ENCODE measurements around the gene ENTHD1.

Gene ENTHD1

GRCh38 chr22:39839917-39840510 lies 53.5 kb downstream of the ENTHD1 start:
- DNase-seq, result peak in 1 of 2 donors; percentile 34

DNA sequence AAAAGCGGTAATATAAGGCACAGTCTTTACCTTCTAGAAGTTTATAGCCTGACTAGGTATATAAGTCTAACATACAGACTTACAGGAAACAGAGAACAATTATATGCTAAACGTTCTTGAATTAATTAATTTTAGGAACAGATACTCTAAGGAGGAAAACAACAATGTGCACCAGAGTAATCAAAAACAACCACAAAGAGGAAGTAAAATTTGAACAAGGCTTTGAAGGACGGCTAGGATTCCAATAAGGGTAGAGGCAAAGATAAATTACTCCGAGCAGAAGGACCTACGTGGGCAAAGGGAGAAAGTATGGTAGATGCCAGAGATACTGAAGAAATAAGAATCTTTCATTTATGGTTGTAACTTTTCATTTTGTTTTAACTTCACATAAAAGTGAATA lies 54.4 kb downstream of the ENTHD1 start:
- no peak for DNase-seq

DNA sequence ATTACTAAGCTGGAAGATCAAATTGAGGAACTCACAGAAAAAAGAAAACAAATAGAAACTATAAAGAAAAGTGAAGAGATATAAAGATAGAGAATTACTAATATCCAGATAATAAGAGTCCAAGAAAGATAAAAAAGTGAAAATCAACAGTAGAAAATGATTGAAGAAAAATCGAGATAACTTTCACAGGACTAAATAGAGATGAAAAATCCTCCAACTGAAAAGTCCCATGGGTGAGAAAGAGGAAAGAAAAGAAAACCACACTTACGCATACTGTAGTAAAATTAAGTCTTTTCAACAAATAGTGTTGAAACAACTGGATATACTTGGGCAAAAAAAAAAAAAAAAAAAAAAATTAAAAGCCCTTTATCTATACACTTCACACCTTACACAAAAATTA lies 60.0 kb downstream of the ENTHD1 start:
- DNase-seq, result no peak

GRCh38 chr22:39833093-39833492 lies 60.5 kb downstream of the ENTHD1 start:
- DNase-seq, result no peak

DNA sequence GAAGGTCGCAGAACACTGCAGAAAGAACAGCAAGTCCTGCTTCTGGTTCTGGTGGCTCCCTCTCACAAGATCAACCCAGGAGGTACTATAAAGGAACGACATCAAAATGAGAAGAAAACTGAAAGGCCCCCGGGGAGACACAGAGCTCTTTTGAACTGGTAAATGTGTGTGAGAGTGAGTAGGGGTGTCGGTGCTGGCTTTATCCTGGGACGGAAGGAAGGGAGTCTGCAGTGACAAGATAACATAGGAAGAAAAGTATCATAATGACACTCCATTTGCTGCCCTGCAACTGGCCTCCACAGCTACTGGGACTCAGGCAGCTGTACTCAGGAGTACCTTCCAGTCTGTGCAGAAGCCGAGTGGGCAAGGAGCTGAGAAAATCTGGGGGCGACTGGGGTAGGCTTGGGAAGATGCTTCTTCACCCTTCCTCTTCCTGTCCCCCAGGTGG lies 60.9 kb downstream of the ENTHD1 start:
- no peak for DNase-seq

GRCh38 chr22:39825661-39826102 lies 67.9 kb downstream of the ENTHD1 start:
- DNase-seq, result peak in 1 of 2 donors; percentile 16

GRCh38 chr22:39821008-39821407 lies 72.6 kb downstream of the ENTHD1 start:
- no peak for DNase-seq

- DNase-seq, result no peak
Measured at GRCh38 chr22:39820256-39820655, 73.3 kb downstream of the ENTHD1 start.

DNA sequence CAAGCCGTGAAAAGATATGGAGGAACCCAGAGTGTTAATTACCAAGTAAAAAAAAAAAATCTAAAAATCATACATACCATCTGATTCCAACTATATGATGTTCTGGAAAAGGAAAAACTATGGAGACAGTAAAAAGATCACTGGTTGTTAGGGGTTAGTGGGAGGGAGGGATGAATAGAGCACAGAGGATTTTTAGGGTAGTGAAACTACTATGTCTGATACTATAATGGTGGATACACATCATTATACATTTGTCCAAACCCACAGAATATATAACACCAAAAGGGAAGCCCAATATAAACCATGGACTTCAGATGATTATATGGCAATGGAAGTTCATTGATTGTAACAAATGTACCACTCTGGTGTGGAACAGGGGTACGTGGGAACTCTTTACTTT lies 74.1 kb downstream of the ENTHD1 start:
- DNase-seq, result no peak

GRCh38 chr22:39818094-39818493 lies 75.5 kb downstream of the ENTHD1 start:
- no peak for DNase-seq

- DNase-seq, result no peak
Measured at GRCh38 chr22:39815932-39816331, 77.6 kb downstream of the ENTHD1 start.

DNA sequence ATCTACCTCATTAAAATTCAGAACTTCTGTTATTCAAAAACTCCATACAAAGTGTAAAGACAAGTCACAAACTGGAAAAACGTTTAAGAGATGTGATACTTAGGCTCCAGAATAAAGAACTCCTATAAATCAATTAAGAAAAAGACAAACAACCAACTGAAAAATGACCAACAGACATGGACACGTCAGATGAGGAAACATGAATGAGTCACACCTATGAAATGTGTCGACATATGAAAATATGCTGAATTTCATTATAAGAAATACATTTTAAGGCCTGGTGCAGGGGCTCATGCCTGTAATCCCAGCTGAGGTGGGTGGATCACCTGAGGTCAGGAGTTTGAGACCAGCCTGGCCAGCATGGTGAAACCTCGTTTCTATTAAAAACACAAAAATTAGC lies 78.7 kb downstream of the ENTHD1 start:
- DNase-seq, result no peak

DNA sequence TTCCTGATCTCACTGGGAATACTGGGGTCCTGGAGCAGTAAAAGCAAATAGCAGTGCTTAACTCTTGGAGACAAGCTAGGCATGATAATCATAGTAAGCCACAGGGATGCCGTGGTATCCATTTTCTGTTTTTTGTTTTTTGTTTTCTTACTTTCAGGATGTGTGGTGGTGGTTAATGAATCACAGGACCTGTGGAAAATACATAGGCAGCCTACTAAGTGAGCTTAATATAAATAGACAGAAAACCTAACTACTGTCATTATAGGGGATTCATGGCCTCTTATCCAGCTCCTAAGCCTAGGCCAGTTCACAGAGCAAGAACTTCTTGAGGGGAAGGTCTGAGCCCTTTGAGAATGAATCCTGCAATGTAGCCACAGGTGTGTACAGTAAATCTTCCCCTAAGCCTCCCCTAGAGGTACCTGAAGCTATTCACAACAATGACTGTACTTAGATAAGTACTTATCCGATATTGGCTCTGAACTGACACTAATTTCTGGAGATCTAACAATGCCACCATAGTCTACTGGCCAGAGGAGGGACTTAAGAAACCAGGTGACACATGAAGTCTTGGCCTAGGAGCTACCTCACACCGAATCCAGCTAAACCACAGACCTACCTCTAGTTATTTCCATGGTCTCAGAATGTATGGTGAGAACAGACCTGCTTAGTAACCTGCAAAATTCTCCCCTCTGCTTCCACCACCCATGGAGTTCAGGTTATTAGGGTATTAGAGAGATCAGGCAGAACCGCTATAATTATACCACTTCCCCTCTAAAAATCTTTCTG lies 83.6 kb downstream of the ENTHD1 start:
- DNase-seq, result no peak

DNA sequence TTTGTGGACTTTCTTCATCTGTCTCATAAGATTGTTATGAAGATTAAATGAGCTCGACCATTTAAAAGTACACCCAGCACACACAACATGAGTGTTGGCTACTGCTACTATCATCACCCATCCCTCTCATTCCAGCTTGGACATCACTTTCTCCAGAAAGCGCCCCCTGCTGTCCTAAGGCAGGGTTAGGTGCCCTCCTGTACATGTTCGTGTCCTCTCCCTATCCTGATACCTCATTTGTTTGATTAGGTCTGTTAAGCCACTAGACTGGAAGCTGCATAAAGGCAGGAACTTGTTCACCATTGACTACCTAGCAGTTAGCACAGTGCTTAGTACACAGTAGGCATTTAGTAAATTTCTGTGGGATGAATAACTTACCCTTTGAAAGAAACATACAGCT lies 85.5 kb downstream of the ENTHD1 start:
- peak in 1 of 2 donors; percentile 25 for DNase-seq

DNA sequence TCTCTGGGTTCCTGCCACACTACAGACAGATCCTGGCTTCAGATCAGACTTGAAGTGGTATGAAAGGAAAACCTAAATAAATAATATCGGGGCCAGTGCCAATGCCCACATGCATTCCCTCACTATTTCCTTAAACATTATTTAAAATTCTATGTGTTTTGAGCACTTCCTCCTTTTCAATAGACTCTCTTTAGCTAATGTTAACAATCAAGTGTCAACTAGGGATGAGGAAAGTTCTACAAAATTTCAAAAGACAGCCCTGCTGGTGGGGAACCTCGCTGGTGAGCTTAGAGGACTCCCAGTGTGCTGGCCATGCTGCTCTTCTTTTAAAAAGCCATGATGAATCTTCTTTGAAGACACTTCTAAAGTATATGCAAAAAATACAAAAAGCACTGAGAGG lies 87.5 kb downstream of the ENTHD1 start:
- DNase-seq, result no peak

- DNase-seq, result no peak
Measured at GRCh38 chr22:39805117-39805516, 88.4 kb downstream of the ENTHD1 start.

DNA sequence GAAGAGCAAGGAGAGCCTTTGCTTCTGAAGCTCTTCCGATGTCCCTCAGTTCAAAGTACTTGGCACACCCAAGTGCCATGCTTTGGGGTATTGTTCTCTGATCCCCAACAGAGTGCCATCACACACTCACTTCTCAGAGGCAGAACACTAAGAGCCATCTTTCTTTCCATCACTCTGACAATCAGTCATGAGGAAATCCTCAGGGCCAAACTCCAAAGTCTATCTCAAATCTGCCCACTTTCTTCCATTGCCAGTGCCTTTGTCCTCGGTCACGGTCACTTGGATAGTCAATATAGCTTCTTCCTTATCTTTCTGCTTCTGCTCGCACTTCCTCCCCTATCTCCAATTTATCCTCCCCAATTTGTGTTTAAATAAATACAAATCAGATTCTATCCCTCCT lies 90.9 kb downstream of the ENTHD1 start:
- no peak for DNase-seq

GRCh38 chr22:39800790-39801520 lies 92.6 kb downstream of the ENTHD1 start:
- no peak for DNase-seq

DNA sequence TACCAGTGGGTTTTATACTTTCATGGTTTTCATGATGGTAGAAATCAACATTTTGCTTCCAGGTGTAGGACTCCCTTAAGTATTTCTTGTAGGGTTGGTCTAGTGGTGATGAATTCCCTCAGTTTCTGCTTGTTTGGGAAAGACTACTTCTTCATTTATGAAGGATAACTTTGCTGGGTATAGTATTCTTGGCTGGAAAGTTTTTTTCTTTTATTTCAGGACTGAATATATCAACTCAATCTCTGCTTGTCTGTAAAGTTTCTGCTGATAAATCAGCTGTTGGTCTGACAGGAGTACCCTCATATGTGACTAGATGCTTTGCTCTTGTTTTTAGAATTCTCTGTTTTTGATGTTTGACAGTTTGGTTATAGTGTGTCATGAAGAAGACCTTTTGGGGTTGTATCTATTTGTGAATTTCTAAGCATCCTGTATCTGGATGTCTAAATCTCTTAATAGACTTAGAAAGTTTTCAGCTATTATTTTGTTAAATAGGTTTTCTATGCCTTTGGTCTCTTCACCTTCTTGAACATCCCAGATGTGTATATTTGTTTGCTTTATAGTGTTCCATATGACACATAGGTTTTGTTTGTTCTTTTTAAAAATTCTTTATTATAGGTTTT lies 95.9 kb downstream of the ENTHD1 start:
- no peak for DNase-seq

GRCh38 chr22:39789788-39790187 lies 103.8 kb downstream of the ENTHD1 start:
- no peak for DNase-seq

DNA sequence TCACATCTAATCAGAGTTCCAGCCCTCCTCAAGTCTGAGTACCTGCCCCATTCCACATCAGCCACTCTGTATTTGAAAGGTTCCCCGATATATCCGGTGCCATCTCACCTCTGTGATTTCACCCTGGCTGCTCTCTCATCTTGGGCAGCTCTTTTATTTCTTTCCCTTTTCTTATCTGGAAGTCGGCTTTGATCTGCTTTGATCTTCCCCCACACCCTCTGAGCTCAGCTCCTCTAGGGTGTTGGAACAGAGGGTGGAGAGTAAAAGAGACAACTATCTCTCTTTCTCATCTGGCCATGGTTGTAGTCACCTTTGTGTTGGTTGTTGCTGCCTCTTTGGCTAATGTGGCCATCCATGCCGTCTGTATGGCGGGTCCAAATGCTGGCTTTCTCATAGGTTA lies 108.3 kb downstream of the ENTHD1 start:
- DNase-seq, result no peak

DNA sequence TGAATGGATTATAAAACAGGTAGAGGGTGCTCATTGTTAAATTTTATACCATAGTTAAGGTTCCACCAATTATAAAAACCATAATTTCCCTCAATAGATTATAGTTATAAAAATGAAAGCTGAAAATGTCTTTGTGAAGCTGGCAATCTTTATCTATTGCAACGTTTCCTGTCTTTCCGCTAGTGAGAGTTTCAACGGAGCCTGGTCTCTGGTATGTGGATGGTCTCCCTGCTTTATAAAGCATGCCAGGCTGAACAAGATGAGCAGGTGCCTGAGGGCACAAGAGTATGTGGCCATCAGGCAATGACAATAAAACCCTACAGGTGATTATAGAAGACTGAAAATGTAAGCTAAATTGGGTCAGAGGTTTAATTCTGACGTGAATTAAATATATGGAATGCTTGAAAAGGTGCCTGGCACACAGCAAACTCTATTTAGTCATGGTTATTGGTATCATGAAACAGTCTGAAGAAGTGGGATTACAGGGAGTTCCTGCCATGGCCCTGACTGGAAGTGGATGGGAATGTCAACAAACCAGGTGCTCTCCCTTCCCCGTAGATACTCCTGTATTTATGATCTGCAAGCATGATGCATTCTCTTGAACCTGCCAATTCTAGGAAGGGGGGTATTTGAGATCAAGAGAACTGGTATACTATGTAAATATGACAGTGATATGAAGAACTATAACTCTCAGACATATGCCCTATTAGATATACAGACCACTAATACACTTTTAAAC lies 115.7 kb downstream of the ENTHD1 start:
- DNase-seq, result no peak

Measured in CD4-positive, alpha-beta T cell treated with Interleukin-4 for 1 hour (primary cell).